ACC112 (cell line): ENCODE data around the gene FAM117A.

Source experiments
- H2AFZ ChIP-seq: fragments of 200-600 bp; sonication (generic); one replicate; pipeline ENCODE4 v1.6.0; 2017; ENCODE audit warnings: antibody characterized with exemption, low read length; ENCODE audit not compliant: unreplicated experiment
- H3K27ac ChIP-seq: fragments of 200-600 bp; sonication (generic); 2 replicates; pipeline ENCODE4 v1.5.1; 2014; ENCODE audit warnings: low read depth, mild to moderate bottlenecking, antibody characterized with exemption, low read length, moderate library complexity
- H3K27me3 ChIP-seq: fragments of 200-600 bp; sonication (generic); 2 replicates; pipeline ENCODE4 v1.6.1; 2014; ENCODE audit warnings: mild to moderate bottlenecking, antibody characterized with exemption, low read length, moderate library complexity, mixed read lengths; ENCODE audit not compliant: insufficient read depth
- H3K36me3 ChIP-seq: fragments of 200-600 bp; sonication (generic); 2 replicates; pipeline ENCODE4 v1.6.1; 2016; ENCODE audit warnings: mild to moderate bottlenecking, antibody characterized with exemption, low read length, moderate library complexity, mixed read lengths; ENCODE audit not compliant: insufficient read depth
- H3K4me1 ChIP-seq: fragments of 200-600 bp; sonication (generic); one replicate; pipeline ENCODE4 v1.6.1; 2016; ENCODE audit warnings: low read length, mixed read lengths; ENCODE audit not compliant: insufficient read depth, unreplicated experiment, control insufficient read depth
- H3K4me3 ChIP-seq: fragments of 200-600 bp; sonication (generic); 2 replicates; pipeline ENCODE4 v1.5.1; 2014; ENCODE audit warnings: mild to moderate bottlenecking, low read depth, low read length
- H3K79me2 ChIP-seq: fragments of 200-600 bp; sonication (generic); one replicate; pipeline ENCODE4 v1.6.0; 2016; ENCODE audit warnings: low read length; ENCODE audit not compliant: control insufficient read depth, unreplicated experiment, insufficient read depth

The FAM117A gene

GRCh38 chr17:49723423-49723822, 40.5 kb downstream of the FAM117A start:
- H3K4me3 ChIP-seq, result no peak overlapping the region

GRCh38 chr17:49722066-49722465, 41.9 kb downstream of the FAM117A start:
- no peaks in the 10 kb centered on the region for H3K36me3 ChIP-seq
- H3K4me1 ChIP-seq, result no peaks in the 10 kb centered on the region
- H2AFZ ChIP-seq, result no peak overlapping the region
- no peak overlapping the region for H3K27ac ChIP-seq
- no peaks in the 10 kb centered on the region for H3K27me3 ChIP-seq
- H3K4me3 ChIP-seq, result no peak overlapping the region
- H3K79me2 ChIP-seq, result no peaks in the 10 kb centered on the region

More at GRCh38 chr17:49723423-49723822, 40.5 kb downstream of the FAM117A start:
- H2AFZ ChIP-seq, result no peak overlapping the region
- H3K27ac ChIP-seq, result no peak overlapping the region
- H3K79me2 ChIP-seq, result no peaks in the 10 kb centered on the region
- no peaks in the 10 kb centered on the region for H3K36me3 ChIP-seq
- no peaks in the 10 kb centered on the region for H3K27me3 ChIP-seq
- no peaks in the 10 kb centered on the region for H3K4me1 ChIP-seq

- Histone ChIP-seq H3K36me3 (no peaks in the 10 kb centered on the region), H3K4me3 (no peak overlapping the region), H3K27me3 (no peaks in the 10 kb centered on the region), H3K4me1 (no peaks in the 10 kb centered on the region), H3K79me2 (no peaks in the 10 kb centered on the region), H2AFZ (no peak overlapping the region), H3K27ac (no peak overlapping the region)
Measured at GRCh38 chr17:49717371-49717861, 46.5 kb downstream of the FAM117A start.

DNA sequence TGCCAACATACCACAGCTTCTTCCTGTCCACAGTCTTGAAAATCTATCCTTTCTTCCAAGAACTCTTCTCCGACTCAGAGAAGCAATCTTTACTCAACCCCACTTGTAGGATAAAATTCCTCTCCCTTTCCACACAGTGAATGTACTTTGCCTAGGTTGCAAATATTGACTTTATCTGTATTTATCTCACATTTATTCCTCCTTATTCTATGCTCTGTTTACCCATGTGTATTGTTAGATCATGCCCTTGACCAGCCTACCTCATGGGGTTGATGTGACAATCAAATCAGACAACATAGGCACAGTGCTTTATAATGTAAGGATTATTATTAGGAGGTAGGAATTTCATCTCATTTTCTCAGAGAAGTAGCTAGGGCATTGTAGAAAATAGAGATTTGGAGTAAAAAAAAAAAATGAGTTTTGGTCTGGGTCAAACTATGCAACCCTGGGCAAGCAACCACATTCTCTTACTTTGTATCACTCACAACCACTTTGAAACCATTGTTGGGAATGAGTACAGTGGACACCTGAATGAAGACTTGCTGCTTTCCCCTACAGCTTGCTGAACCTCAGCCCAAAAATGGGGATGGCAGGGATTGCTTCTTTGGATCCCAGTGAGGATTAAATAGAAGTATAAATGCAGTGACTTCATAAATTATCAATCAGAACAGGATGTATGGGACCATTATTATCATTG, 47.1 kb downstream of the FAM117A start:
- Histone ChIP-seq H3K36me3 (no peaks in the 10 kb centered on the region), H3K79me2 (no peaks in the 10 kb centered on the region), H3K27ac (no peak overlapping the region), H3K4me1 (no peaks in the 10 kb centered on the region), H2AFZ (no peak overlapping the region), H3K4me3 (no peak overlapping the region), H3K27me3 (no peaks in the 10 kb centered on the region)

GRCh38 chr17:49715717-49716279, 48.1 kb downstream of the FAM117A start:
- H3K79me2 ChIP-seq, result no peaks in the 10 kb centered on the region
- no peak overlapping the region for H2AFZ ChIP-seq
- H3K27ac ChIP-seq, result no peak overlapping the region
- no peaks in the 10 kb centered on the region for H3K4me1 ChIP-seq
- H3K4me3 ChIP-seq, result no peak overlapping the region
- H3K36me3 ChIP-seq, result no peaks in the 10 kb centered on the region
- H3K27me3 ChIP-seq, result no peaks in the 10 kb centered on the region

DNA sequence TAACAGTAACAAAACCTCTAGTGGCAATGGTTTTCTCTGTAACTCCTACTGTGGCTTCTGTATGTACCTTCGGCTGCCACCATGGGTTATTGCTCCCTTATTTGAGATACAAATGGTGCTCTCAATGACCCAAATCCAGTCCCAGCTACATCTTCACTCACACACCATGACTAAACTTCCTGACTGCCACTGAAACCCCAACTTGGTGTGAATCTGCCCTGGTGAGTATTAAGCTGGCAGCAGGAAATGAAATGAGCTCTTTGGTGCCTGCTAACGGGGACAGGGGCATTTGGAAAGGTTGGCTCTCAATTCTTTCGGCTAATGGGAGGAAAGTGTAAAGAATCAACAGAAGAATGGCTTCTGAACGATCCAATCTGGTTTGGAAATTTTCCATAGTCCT, 48.7 kb downstream of the FAM117A start:
- Histone ChIP-seq H2AFZ (no peak overlapping the region), H3K4me1 (no peaks in the 10 kb centered on the region), H3K36me3 (no peaks in the 10 kb centered on the region), H3K27me3 (no peaks in the 10 kb centered on the region), H3K4me3 (no peak overlapping the region), H3K27ac (no peak overlapping the region), H3K79me2 (no peaks in the 10 kb centered on the region)

- Histone ChIP-seq H2AFZ (peak overlapping the region; percentile 95), H3K79me2 (peaks cover 17% of the 10 kb centered on the region), H3K4me1 (peaks cover 14% of the 10 kb centered on the region), H3K4me3 (peak overlapping the region; percentile 83), H3K27ac (no peak overlapping the region), H3K27me3 (no peaks in the 10 kb centered on the region), H3K36me3 (peaks cover 10% of the 10 kb centered on the region; the same call in 1 of the 2 replicates)
Measured at GRCh38 chr17:49708515-49709183, 55.3 kb downstream of the FAM117A start.

DNA sequence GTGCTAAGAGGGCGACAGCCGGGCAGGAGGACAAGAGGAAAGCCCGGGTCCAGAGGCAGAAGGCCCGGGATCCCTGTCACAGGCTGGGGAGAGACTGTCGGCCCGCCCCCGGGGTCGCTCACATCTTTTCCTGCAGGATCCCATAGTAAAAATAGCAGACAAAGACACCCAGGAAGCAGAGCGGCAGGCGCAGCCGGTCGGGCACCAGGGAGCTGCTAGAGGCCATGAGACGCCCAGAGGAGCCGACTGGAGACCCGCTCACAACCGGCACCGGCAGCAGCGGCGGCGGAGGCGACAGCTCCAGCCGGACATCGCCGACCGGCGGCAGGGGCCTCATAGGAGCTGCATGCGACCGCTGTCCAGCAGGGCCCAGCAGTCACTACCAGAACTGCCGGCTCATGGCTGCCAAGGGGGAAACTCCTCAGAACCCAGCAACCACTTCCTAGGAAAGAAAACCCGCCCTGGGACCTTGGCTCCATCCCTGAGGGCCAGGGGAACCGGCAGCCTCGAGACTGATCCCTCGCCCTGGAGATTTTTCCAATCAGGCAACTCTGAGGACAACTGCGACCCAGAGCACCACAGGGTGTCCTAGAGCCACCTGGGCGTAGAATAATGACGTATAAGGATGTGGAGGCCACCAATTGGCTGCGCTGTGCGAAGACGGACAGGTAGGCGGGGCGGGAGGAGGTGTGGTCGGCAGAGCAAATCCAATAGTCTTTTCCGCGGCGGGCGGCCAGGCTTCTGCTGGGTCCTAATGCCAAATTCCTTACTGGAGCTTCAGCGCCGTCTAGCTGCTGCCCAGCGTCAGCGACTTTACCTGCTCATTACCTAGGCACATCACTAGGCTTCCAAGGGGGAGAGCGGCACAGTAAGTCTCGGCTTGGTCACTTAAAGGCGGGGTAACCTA, 56.1 kb downstream of the FAM117A start, which contains the start of gene SLC35B1:
SLC35B1 (minus strand) TSS at position 357 of the 907 bp plus-strand sequence; CDS start at position 226, 131 bp downstream.
- Histone ChIP-seq H3K4me1 (peaks cover 14% of the 10 kb centered on the region), H2AFZ (peak within 1 kb of the TSS; percentile 95), H3K79me2 (peaks cover 17% of the 10 kb centered on the region), H3K27ac (peak within 1 kb of the TSS; percentile 86), H3K36me3 (peaks cover 10% of the 10 kb centered on the region; the same call in 1 of the 2 replicates), H3K27me3 (no peaks in the 10 kb centered on the region), H3K4me3 (peak within 1 kb of the TSS; percentile 83)

GRCh38 chr17:49707246-49707607, 56.7 kb downstream of the FAM117A start:
- H3K27me3 ChIP-seq, result no peaks in the 10 kb centered on the region
- H3K4me3 ChIP-seq, result peak overlapping the region; percentile 83
- peaks cover 10% of the 10 kb centered on the region; the same call in 1 of the 2 replicates for H3K36me3 ChIP-seq
- peak overlapping the region; percentile 86; the same call in 1 of the 2 replicates for H3K27ac ChIP-seq
- H2AFZ ChIP-seq, result no peak overlapping the region
- peaks cover 14% of the 10 kb centered on the region for H3K4me1 ChIP-seq
- H3K79me2 ChIP-seq, result peaks cover 17% of the 10 kb centered on the region

- H3K27ac ChIP-seq, result no peak overlapping the region
- peaks cover 17% of the 10 kb centered on the region for H3K79me2 ChIP-seq
- H3K36me3 ChIP-seq, result peaks cover 19% of the 10 kb centered on the region; the same call in 1 of the 2 replicates
- H3K27me3 ChIP-seq, result no peaks in the 10 kb centered on the region
- no peak overlapping the region for H2AFZ ChIP-seq
- no peak overlapping the region for H3K4me3 ChIP-seq
- H3K4me1 ChIP-seq, result peaks cover 14% of the 10 kb centered on the region
Measured at GRCh38 chr17:49705254-49705653, 58.7 kb downstream of the FAM117A start.
